ENCODE measurements around the gene ATP8B3.

DNA sequence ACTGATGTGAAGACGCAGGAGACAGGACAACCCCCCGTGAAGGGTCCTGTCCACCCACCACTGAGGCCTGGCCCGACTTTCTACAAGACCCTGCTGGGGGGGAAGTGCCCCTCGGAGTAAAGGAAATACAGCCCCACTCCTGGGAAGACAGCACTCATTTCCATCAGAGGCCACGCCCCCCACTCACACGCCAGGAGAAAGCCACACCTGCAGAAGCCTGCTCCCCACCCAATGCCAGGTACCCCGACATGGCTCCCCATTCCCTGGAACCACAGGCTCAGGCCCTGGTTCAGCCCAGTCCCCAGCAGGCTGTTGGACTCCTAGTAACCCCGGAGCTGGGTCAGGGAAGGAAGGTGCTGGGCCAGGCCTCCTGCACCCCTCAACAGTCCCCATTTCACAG, 10.9 kb upstream of the ATP8B3 start:
- TF ChIP-seq, protein P1, sequence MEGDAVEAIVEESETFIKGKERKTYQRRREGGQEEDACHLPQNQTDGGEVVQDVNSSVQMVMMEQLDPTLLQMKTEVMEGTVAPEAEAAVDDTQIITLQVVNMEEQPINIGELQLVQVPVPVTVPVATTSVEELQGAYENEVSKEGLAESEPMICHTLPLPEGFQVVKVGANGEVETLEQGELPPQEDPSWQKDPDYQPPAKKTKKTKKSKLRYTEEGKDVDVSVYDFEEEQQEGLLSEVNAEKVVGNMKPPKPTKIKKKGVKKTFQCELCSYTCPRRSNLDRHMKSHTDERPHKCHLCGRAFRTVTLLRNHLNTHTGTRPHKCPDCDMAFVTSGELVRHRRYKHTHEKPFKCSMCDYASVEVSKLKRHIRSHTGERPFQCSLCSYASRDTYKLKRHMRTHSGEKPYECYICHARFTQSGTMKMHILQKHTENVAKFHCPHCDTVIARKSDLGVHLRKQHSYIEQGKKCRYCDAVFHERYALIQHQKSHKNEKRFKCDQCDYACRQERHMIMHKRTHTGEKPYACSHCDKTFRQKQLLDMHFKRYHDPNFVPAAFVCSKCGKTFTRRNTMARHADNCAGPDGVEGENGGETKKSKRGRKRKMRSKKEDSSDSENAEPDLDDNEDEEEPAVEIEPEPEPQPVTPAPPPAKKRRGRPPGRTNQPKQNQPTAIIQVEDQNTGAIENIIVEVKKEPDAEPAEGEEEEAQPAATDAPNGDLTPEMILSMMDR (IDR thresholded peaks at IDR 0.05; ENCODE audit: insufficient read depth, low read depth, low read length): no peak
- no peak for TF ChIP-seq EZH2 (IDR thresholded peaks at IDR 0.05; ENCODE audit: insufficient read depth, low read length)
